ENCODE results near the gene CISH. TPM values are rescaled to one million over a fixed set of nuclear protein-coding genes. Genes with fewer than 3 reads are reported as not detected.

Gene CISH
- total RNA-seq, 1 experiment from 2014 or later = 2.7 TPM

DNA sequence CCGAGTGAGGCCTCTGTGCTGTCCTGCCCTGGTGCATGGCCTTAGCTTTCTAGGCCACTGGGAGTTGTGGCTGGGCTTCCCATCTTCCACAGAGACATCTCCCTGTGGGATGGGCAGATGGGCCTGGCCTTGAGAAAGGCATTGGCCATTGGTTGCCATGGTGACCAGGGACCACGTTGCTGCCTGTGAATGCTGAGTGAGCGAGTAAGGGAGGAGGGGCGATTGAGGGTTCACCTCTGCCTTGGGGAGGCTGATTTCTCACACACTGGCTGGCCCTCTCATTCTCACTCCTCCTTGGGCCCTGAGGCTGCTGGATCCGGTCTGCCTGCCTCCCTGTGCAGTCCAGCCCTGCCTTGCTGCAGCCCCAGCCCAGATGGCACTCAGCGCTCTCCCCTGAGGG is 36.7 kb upstream of the CISH start:
- H3K4me3 ChIP-seq = no peak overlapping the region
- ChIA-PET POLR2A (ENCODE audit: unreplicated experiment) (no interaction called here), CTCF (no interaction called here)
- DNase-seq = no peak
- H3F3A ChIP-seq (ENCODE audit: insufficient read depth, low read depth) = peaks cover 6% of the 10 kb centered on the region; the same call in 1 of the 2 replicates
- H3K27me3 ChIP-seq (ENCODE audit: insufficient read depth, low read depth) = no peaks in the 10 kb centered on the region
- no peak overlapping the region for H3K27ac ChIP-seq
- no TSS peak for BruUV-seq (replicated peaks)
- H3K9me2 ChIP-seq (ENCODE audit: insufficient read depth) = no peaks in the 10 kb centered on the region
- H3K4me1 ChIP-seq (replicated peaks; ENCODE audit: insufficient read depth) = no peaks in the 10 kb centered on the region
- H3K9me3 ChIP-seq (ENCODE audit: insufficient read depth, low read depth) = no peaks in the 10 kb centered on the region
- no peaks in the 10 kb centered on the region for H3K36me3 ChIP-seq (ENCODE audit: low read depth)
- TF ChIP-seq EZH2 (IDR thresholded peaks at IDR 0.05; ENCODE audit: low read depth) = no peak
- TF ChIP-seq, protein P1, sequence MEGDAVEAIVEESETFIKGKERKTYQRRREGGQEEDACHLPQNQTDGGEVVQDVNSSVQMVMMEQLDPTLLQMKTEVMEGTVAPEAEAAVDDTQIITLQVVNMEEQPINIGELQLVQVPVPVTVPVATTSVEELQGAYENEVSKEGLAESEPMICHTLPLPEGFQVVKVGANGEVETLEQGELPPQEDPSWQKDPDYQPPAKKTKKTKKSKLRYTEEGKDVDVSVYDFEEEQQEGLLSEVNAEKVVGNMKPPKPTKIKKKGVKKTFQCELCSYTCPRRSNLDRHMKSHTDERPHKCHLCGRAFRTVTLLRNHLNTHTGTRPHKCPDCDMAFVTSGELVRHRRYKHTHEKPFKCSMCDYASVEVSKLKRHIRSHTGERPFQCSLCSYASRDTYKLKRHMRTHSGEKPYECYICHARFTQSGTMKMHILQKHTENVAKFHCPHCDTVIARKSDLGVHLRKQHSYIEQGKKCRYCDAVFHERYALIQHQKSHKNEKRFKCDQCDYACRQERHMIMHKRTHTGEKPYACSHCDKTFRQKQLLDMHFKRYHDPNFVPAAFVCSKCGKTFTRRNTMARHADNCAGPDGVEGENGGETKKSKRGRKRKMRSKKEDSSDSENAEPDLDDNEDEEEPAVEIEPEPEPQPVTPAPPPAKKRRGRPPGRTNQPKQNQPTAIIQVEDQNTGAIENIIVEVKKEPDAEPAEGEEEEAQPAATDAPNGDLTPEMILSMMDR (conservative IDR thresholded peaks at IDR 0.05) = no peak
- no peak overlapping the region for H2AFZ ChIP-seq
- intact Hi-C loops (cut with micrococcal nuclease; ENCODE audit: unreplicated experiment) = no loop called here
- H3K4me2 ChIP-seq = no peak overlapping the region
- H3K79me2 ChIP-seq (ENCODE audit: low read depth) = no peaks in the 10 kb centered on the region
- no peaks in the 10 kb centered on the region for H4K20me1 ChIP-seq (ENCODE audit: insufficient read depth)

DNA sequence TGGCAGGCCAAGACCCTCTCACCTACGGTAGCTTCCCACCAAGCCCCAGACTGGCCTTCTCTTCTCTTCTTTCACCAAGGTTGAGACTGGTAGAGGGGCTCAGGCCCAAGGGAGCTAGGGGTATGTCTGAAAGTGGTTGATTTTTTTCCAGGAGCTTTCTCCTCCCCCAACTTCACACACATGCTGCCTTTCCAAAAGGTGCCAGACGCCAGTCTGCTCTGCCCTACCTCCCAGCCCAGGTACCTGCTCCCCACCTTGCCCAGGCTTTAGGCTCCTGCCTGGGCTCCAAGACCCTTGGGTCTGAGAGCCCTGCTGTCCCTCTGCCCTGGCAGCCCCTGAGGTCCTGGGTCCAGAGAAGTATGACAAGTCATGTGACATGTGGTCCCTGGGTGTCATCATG is 33.8 kb upstream of the CISH start:
- Histone ChIP-seq H3K27ac (no peak overlapping the region), H3K4me1 (replicated peaks; ENCODE audit: insufficient read depth) (no peaks in the 10 kb centered on the region), H3K9me3 (ENCODE audit: insufficient read depth, low read depth) (no peaks in the 10 kb centered on the region), H3K4me3 (no peak overlapping the region), H3K36me3 (ENCODE audit: low read depth) (no peaks in the 10 kb centered on the region), H3K27me3 (ENCODE audit: insufficient read depth, low read depth) (no peaks in the 10 kb centered on the region), H3K9me2 (ENCODE audit: insufficient read depth) (no peaks in the 10 kb centered on the region), H3K4me2 (no peak overlapping the region), H2AFZ (no peak overlapping the region), H4K20me1 (ENCODE audit: insufficient read depth) (no peaks in the 10 kb centered on the region), H3F3A (ENCODE audit: insufficient read depth, low read depth) (no peaks in the 10 kb centered on the region), H3K79me2 (ENCODE audit: low read depth) (no peaks in the 10 kb centered on the region)
- POLR2A ChIA-PET (ENCODE audit: unreplicated experiment) = no interaction called here
- BruUV-seq (replicated peaks) = no TSS peak
- TF ChIP-seq, protein P1 (conservative IDR thresholded peaks at IDR 0.05) = no peak
- no peak for TF ChIP-seq EZH2 (IDR thresholded peaks at IDR 0.05; ENCODE audit: low read depth)
- intact Hi-C loops (cut with micrococcal nuclease; ENCODE audit: unreplicated experiment) = no loop called here
- CTCF ChIA-PET = no interaction called here
- no peak for DNase-seq

DNA sequence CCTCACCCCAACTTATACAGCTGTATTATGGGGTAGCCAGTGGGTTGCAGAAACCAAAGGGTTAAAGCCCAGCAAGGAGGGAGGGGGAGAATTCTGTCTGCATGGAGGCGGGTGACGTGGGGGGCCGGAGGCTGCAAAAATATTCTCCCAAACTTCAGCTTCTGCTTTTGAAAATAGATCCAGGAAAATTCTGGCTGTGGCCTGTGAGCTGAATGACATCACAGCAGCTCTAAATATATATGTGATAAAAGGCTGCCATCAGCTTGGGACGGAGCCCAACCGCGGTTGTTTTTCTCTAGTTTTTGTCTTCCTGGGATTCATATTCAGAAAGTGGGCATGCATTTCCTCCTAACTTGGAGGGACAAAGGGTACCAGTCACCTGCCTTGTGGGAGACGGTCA is 33.0 kb upstream of the CISH start:
- no peak for TF ChIP-seq EZH2 (IDR thresholded peaks at IDR 0.05; ENCODE audit: low read depth)
- TF ChIP-seq, protein P1 (conservative IDR thresholded peaks at IDR 0.05) = no peak
- no peaks in the 10 kb centered on the region for H3K79me2 ChIP-seq (ENCODE audit: low read depth)
- DNase-seq = no peak
- no peaks in the 10 kb centered on the region for H3K36me3 ChIP-seq (ENCODE audit: low read depth)
- no peak overlapping the region for H3K27ac ChIP-seq
- ChIA-PET POLR2A (ENCODE audit: unreplicated experiment) (no interaction called here), CTCF (no interaction called here)
- no peak overlapping the region for H3K4me3 ChIP-seq
- BruUV-seq (replicated peaks) = no TSS peak
- no peaks in the 10 kb centered on the region for H3F3A ChIP-seq (ENCODE audit: insufficient read depth, low read depth)
- no peaks in the 10 kb centered on the region for H3K9me2 ChIP-seq (ENCODE audit: insufficient read depth)
- H3K9me3 ChIP-seq (ENCODE audit: insufficient read depth, low read depth) = no peaks in the 10 kb centered on the region
- no peak overlapping the region for H3K4me2 ChIP-seq
- no peaks in the 10 kb centered on the region for H3K27me3 ChIP-seq (ENCODE audit: insufficient read depth, low read depth)
- intact Hi-C loops (cut with micrococcal nuclease; ENCODE audit: unreplicated experiment) = no loop called here
- H4K20me1 ChIP-seq (ENCODE audit: insufficient read depth) = peaks cover 4% of the 10 kb centered on the region; the same call in 1 of the 2 replicates
- H2AFZ ChIP-seq = no peak overlapping the region
- H3K4me1 ChIP-seq (replicated peaks; ENCODE audit: insufficient read depth) = no peaks in the 10 kb centered on the region
